ENCODE data around the gene SORCS3.

DNA sequence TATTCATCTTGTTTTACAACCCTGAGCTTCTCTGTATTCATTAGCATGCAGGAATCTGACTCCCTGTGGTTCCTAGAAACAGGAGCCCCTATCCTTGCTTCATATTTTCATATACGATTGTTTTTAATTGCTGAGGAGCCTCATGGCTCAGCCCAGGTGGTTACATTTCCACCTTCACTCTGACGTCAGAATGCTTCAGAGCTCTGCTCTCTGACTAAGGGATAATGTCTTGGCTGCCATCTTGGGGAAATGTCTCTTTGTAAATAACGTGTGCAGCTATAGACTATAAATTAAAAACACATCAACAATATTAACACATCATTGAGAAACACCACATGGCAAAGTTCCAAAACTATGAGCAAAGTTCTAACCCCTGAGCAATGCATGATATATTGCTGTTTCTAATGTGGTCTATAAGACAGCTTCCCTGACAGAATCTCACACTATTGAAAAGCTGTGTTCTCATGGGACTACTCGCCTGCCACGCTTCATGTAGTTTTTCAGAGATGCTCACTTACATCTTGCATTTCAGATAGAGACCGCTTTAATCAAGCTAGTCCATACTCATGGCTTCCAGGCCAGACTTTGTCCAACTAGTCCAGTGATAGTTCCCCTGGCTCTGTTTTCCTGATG is 227.0 kb downstream of the SORCS3 start:
- TF ChIP-seq, protein P1, sequence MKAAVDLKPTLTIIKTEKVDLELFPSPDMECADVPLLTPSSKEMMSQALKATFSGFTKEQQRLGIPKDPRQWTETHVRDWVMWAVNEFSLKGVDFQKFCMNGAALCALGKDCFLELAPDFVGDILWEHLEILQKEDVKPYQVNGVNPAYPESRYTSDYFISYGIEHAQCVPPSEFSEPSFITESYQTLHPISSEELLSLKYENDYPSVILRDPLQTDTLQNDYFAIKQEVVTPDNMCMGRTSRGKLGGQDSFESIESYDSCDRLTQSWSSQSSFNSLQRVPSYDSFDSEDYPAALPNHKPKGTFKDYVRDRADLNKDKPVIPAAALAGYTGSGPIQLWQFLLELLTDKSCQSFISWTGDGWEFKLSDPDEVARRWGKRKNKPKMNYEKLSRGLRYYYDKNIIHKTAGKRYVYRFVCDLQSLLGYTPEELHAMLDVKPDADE (conservative IDR thresholded peaks at IDR 0.05; ENCODE audit: control insufficient read depth, low read depth, low read length), result no peak
- no peak for TF ChIP-seq POLR3A (IDR thresholded peaks at IDR 0.05; ENCODE audit: borderline replicate concordance, extremely low read depth, insufficient read depth, insufficient read length)
- TF ChIP-seq, protein P2, sequence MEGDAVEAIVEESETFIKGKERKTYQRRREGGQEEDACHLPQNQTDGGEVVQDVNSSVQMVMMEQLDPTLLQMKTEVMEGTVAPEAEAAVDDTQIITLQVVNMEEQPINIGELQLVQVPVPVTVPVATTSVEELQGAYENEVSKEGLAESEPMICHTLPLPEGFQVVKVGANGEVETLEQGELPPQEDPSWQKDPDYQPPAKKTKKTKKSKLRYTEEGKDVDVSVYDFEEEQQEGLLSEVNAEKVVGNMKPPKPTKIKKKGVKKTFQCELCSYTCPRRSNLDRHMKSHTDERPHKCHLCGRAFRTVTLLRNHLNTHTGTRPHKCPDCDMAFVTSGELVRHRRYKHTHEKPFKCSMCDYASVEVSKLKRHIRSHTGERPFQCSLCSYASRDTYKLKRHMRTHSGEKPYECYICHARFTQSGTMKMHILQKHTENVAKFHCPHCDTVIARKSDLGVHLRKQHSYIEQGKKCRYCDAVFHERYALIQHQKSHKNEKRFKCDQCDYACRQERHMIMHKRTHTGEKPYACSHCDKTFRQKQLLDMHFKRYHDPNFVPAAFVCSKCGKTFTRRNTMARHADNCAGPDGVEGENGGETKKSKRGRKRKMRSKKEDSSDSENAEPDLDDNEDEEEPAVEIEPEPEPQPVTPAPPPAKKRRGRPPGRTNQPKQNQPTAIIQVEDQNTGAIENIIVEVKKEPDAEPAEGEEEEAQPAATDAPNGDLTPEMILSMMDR (IDR thresholded peaks at IDR 0.05 in 2 of 3, conservative IDR thresholded peaks at IDR 0.05 in 1 of 3; ENCODE audit: insufficient read depth in 2 of 3, low read depth in 1 of 3, low read length in 3 of 3), result no peak
- no peak for TF ChIP-seq ZBTB2 (IDR thresholded peaks at IDR 0.05)
- no peak for TF ChIP-seq ZNF384 (IDR thresholded peaks at IDR 0.05; ENCODE audit: low read depth, low read length)
- TF ChIP-seq MTA1 (IDR thresholded peaks at IDR 0.05; ENCODE audit: borderline replicate concordance), result no peak
- no peak for TF ChIP-seq NFRKB (IDR thresholded peaks at IDR 0.05; ENCODE audit: low read depth)
- TF ChIP-seq ZNF431 (CRISPR knock-in tag; IDR thresholded peaks at IDR 0.05), result no peak
- no peak for TF ChIP-seq GABPB1 (CRISPR knock-in tag; IDR thresholded peaks at IDR 0.05)
- no peak for TF ChIP-seq NFE2 (IDR thresholded peaks at IDR 0.05; ENCODE audit: low read depth)
- TF ChIP-seq HLTF (IDR thresholded peaks at IDR 0.05), result no peak
- TF ChIP-seq RBFOX2 (IDR thresholded peaks at IDR 0.05; ENCODE audit: low read depth, low read length), result no peak
- TF ChIP-seq SMARCC2 (IDR thresholded peaks at IDR 0.05; ENCODE audit: low read depth), result no peak

Data from K562 (cell line).